Fibroblast of gingiva (primary cell): ENCODE results near the gene DUSP10.
A peak's percentile ranks its signal among the peaks of the same experiment; 100 is the strongest.

Experiments used
- DNase-seq: peaks from one replicate; pipeline ENCODE4 v3.0.0-alpha.2; 2011; ENCODE audit warnings: low read depth

DUSP10 gene

GRCh38 chr1:221729771-221730330 is 12.0 kb downstream of the DUSP10 start:
- no peak for DNase-seq

- DNase-seq: no peak
Measured at GRCh38 chr1:221728037-221728505, 13.8 kb downstream of the DUSP10 start.

DNA sequence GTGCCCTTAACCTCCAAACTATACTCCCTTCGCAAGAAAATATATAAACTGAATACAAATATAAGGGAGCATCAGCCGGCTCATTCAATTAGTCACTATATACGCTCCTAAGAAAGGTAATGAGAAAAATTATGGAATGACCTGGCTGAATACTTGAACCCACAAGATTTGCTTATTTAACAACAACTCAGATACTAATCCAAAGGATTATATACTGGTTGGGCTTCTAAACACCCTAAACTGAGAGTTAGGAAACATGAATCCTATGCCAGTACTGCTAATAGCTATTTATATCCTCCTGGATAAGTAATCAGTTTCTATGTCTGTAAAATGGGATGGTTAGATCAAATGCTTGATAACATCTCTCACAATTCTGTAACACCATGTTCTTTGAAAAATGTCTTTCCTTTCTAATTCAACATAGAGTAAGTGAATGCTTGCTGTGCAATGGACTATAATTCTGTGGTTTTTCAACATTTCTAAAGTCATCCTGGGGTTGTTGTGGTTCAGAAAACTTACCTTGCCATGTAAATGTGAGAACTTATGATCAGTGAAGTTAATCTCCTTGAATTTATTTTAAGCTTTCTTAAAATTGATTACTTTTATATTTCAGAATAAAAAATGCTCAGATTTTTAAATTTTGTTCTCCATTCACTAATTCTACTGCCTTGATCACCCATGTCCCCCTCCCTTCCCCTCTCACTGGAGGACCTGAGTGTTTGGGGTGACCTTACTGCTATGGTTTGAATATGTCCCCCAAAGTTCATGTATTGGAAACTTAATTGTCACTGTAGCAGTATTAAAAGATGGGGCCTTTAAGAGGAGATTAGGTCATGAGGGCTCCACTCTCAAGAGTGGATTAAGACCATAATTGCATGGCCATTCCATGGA is 14.5 kb downstream of the DUSP10 start:
- DNase-seq: no peak

DNA sequence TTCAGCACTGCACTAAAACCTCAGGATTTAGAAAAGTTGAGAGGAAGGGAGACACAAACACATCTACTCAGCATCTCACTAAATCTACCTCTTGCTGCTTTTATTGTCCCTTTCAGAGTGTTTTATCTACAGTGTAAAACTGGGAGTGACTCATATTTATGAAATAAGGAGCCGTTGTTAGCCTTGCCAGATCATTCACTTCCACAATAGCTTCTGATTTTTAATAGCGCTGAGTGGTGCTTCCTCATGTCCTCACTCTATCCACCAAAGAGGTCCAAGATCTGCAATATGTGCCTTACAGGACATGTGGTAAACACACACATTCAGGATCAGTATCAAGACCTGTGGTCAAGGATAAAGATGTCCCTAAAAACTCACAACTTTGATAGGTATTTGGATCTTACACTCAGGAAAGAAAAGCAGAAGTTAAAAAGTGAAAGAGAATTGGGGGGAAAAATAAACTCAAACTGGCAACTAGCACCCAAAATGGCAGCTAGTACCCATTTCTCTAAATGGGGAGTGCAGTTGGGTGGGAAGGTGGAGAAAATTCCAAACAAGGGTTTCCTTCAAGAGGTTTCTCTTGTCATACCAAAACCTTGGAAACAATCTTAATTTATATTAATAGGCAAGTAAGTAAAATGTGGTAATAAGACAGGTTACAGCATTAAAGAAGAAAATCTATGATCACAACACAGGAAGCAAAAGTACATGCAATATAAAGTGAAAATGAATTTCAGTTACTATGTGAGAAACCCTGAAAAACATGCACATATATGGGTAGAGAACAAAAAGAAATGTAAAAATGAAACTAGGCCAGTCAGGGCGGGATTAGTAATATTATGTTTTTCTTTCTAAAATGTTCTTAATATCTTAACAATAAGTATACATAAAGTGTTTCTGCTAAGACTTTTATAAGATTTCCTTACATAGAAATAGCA is 15.9 kb downstream of the DUSP10 start:
- no peak for DNase-seq

- peak; percentile 63 for DNase-seq
Measured at GRCh38 chr1:221724931-221725605, 16.8 kb downstream of the DUSP10 start.

- no peak for DNase-seq
Measured at GRCh38 chr1:221723848-221724236, 18.0 kb downstream of the DUSP10 start.

DNA sequence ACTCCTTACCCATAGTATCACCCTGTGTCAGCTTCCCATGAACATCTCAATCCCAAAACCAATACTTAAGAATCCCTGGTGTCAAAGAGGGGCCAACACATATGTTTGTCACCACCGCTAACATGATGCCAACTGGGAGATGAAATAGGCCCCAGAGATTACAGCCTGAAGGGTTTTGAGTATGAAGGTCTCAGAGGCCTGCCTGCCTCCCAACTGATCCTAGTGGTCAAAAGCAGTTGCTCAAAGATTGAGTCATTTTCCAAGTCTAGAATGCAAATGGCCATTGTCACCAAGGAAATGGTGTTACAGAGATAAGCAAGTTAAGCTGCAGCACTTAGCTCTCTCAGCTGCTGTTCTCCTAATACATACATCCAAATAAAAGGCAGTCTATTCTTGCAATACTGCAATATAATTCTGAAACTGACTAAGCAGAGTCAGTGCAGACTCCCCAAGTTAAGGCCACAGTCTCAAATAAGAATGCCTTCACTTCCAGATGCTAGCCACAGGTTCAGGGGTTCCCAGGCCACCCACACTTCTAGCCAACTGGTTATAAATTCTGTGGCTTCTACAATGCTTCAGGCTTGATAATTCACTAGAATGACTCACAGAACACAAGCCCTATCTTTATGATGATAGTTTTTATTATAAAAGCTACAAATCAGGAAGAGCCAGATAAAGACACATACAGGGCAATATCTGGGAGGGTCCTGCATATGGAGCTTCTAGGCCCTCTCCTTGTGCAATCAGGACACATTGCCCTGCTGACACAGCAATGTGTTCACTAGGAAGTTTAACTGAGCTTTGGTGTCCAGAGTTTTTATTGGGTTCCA is 18.7 kb downstream of the DUSP10 start:
- DNase-seq: peak; percentile 52

DNA sequence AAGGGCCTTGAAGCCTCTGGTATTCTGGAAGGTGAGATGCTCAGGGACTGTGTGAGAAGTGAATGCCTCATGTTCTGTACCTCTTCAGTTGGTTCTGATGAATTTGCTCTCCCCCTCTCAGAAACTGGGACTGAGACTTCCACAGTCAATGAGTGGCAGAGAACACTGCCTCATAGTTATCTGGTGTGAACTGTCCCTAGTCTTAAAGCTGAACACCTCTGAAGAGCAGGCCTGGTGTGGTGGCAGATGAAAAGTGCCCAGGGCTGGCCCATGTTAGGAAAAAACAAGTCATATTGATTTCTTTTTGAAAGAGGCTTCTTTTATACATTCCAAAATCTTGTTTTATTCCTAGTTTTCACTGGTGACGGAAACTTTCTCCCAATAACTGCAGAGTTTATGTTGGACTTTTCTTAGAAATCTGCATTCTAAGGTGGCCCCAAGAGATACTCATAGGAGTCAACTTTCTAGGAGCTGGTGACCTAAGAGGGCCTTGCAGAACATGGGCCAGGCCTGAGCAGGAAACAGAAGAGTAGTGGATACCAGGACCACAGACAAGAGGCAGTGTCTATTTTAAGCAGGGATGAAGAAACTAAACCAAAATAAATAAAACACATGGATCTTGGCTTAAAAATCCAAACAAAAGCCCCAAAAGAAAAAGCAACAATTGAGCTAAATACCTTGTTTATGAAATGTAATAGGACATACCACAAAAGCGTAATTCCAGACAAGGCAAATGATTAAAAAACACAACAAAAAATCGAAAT is 19.5 kb downstream of the DUSP10 start:
- DNase-seq: peak; percentile 86

DNA sequence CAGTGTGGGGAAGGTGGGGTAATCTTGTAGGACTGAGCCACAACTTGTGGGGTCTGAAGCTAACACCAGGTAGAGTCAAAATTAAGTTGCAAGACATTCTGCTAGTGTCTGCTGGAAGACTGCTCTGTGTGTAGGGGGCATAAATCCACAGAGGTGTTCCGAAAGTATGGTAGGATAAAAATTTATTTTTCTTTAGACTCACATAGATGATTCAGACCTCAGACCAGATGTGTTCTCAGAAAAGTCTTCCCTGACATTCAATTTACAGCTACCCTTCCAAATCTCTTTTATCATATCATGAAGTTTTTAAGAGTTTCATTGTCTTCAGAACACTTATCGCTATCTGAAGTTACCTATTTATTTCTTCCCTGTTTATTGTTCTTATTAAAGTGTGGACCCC is 21.3 kb downstream of the DUSP10 start:
- no peak for DNase-seq

- no peak for DNase-seq
Measured at GRCh38 chr1:221719987-221720386, 21.9 kb downstream of the DUSP10 start.

- no peak for DNase-seq
Measured at GRCh38 chr1:221719278-221719597, 22.7 kb downstream of the DUSP10 start.

DNA sequence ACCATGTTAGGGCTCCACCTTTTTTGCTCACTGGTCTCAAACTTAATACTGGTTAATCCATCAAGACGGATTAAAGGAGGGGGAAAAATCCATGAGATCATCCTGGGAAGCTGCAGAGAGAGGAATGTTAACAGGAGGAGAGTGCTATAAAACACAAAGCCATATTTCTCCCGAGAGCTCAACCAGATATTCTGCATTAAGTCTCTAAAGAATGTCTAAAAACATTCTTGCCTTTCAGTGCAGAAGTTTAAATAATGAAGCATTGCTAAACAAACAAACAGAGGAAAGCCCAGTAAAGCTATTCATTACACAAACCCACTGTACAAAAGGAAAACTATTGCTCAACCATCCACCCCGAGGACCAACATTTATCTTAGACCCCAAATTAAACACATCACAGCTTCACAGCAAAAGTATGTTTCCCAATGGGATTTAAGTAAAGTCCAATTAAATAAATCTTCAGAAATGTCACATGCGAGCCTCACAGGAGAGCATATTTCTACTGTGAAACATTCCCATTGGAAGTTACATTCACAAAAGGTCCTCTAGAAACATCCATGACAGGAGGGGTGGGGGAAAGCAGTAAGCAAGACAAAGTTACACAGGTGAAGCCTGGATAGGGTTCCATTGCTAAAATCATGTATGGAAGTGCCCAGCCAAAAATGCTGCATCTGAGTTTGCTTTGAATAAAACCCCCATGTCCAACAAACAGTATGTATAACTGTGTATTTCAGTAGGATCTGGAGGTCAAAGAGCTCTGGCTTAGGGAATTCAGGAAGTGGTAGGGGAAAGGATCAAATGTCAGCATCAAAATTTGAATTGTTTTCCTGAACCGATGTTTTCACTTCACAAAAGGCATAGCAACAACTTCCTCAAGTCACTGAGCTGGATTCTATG is 23.3 kb downstream of the DUSP10 start:
- peak; percentile 97 for DNase-seq

DNA sequence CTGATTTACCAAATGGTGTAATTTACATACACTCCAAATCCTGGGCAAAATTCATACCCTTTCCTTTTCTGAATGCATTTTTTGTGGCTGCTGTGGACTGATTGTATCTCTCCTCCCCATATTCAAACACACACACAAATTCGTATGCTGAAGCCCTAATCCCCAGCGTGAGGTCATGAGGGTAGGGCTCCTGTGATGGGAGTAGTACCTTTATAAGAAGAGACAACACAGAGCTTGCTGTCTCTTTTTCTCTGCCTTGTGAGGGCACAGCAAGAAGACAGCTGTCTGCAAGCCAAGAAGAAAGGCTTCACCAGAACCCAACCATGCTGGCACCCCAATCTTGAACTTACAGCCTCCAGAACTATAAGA is 24.4 kb downstream of the DUSP10 start:
- no peak for DNase-seq

- no peak for DNase-seq
Measured at GRCh38 chr1:221716713-221717484, 25.0 kb downstream of the DUSP10 start.

GRCh38 chr1:221715321-221716169 is 26.3 kb downstream of the DUSP10 start:
- DNase-seq: peak; percentile 46

GRCh38 chr1:221714227-221715152 is 27.4 kb downstream of the DUSP10 start:
- DNase-seq: no peak
